ENCODE results near the gene ZNF45.
"Not testable (repeated sequence)": the region's sequence is repeated elsewhere in the genome, so short reads cannot be mapped to it uniquely, and the experiment has no call there.

Gene ZNF45

GRCh38 chr19:43934985-43935708 is at the start of gene ZNF45:
Gene ZNF45 (minus strand): TSS chr19:43935282. CDS start chr19:43922185, 13,097 bp downstream.
- DNase-seq (ENCODE audit: low read depth in 2 of 2): peak; percentile 78 to 84

- no peak for DNase-seq (ENCODE audit: low read depth in 2 of 2)
Measured at GRCh38 chr19:43984687-43985000, 49.6 kb upstream of the ZNF45 start.

- peak; percentile 44 to 59 for DNase-seq (ENCODE audit: low read depth in 2 of 2)
Measured at GRCh38 chr19:43983912-43984686, 49.0 kb upstream of the ZNF45 start, which contains the start of gene ZNF155. Gene ZNF155 (plus strand): TSS chr19:43984188. CDS start chr19:43988544, 4,356 bp downstream.

- no peak for DNase-seq (ENCODE audit: low read depth in 2 of 2)
Measured at GRCh38 chr19:43983544-43983911, 48.4 kb upstream of the ZNF45 start.

GRCh38 chr19:43976732-43977131 is 41.6 kb upstream of the ZNF45 start:
- DNase-seq (ENCODE audit: low read depth in 2 of 2): no peak

- no peak for DNase-seq (ENCODE audit: low read depth in 2 of 2)
Measured at GRCh38 chr19:43966079-43966694, 31.1 kb upstream of the ZNF45 start.

GRCh38 chr19:43960411-43960810 is 25.3 kb upstream of the ZNF45 start:
- DNase-seq (ENCODE audit: low read depth in 2 of 2): no peak

GRCh38 chr19:43957891-43958290 is 22.8 kb upstream of the ZNF45 start:
- DNase-seq (ENCODE audit: low read depth in 2 of 2): no peak

- DNase-seq (ENCODE audit: low read depth in 2 of 2): no peak
Measured at GRCh38 chr19:43956827-43957226, 21.7 kb upstream of the ZNF45 start.

- peak; percentile 30 to 56 for DNase-seq (ENCODE audit: low read depth in 2 of 2)
Measured at GRCh38 chr19:43950834-43951645, 16.0 kb upstream of the ZNF45 start, which contains the start of gene ZNF221. Gene ZNF221 (plus strand): TSS chr19:43951228. CDS start chr19:43962727, 11,499 bp downstream.

- not testable (repeated sequence) for DNase-seq (ENCODE audit: low read depth in 2 of 2)
Measured at GRCh38 chr19:43949803-43950202, 14.7 kb upstream of the ZNF45 start.

GRCh38 chr19:43947412-43947811 is 12.3 kb upstream of the ZNF45 start:
- not testable (repeated sequence) for DNase-seq (ENCODE audit: low read depth in 2 of 2)

GRCh38 chr19:43941209-43941608 is 6.1 kb upstream of the ZNF45 start:
- no peak for DNase-seq (ENCODE audit: low read depth in 2 of 2)

- no peak for DNase-seq (ENCODE audit: low read depth in 2 of 2)
Measured at GRCh38 chr19:43940719-43941118, 5.6 kb upstream of the ZNF45 start.

- no peak for DNase-seq (ENCODE audit: low read depth in 2 of 2)
Measured at GRCh38 chr19:43939557-43940260, 4.6 kb upstream of the ZNF45 start.

GRCh38 chr19:43936188-43936587 is 1.1 kb upstream of the ZNF45 start:
- DNase-seq (ENCODE audit: low read depth in 2 of 2): no peak

- no peak for DNase-seq (ENCODE audit: low read depth in 2 of 2)
Measured at GRCh38 chr19:43934055-43934984, 762 bp downstream of the ZNF45 start.

GRCh38 chr19:43928820-43929219 is 6.3 kb downstream of the ZNF45 start:
- no peak for DNase-seq (ENCODE audit: low read depth in 2 of 2)

- no peak for DNase-seq (ENCODE audit: low read depth in 2 of 2)
Measured at GRCh38 chr19:43923875-43924274, 11.2 kb downstream of the ZNF45 start.

- no peak for DNase-seq (ENCODE audit: low read depth in 2 of 2)
Measured at GRCh38 chr19:43914051-43914450, 21.0 kb downstream of the ZNF45 start.
